C4-2B (cell line): ENCODE measurements around the gene RNU1-3.

ENCODE experiments used
- H3K27ac ChIP-seq: fragments of 450-650 bp; 2 replicates; pipeline ENCODE4 v1.5.1; 2017
- ZFX ChIP-seq: fragments of 450-650 bp; IDR thresholded peaks from 2 replicates; pipeline ENCODE4 v1.6.1; 2017
- TF ChIP-seq, protein P1 (sequence below): fragments of 450-650 bp; conservative IDR thresholded peaks from 2 replicates; pipeline ENCODE4 v1.5.1; 2017; ENCODE audit warnings: mild to moderate bottlenecking

The RNU1-3 gene

GRCh38 chr1:16621300-16621658, 45.5 kb downstream of the RNU1-3 start:
- TF ChIP-seq, protein P1, sequence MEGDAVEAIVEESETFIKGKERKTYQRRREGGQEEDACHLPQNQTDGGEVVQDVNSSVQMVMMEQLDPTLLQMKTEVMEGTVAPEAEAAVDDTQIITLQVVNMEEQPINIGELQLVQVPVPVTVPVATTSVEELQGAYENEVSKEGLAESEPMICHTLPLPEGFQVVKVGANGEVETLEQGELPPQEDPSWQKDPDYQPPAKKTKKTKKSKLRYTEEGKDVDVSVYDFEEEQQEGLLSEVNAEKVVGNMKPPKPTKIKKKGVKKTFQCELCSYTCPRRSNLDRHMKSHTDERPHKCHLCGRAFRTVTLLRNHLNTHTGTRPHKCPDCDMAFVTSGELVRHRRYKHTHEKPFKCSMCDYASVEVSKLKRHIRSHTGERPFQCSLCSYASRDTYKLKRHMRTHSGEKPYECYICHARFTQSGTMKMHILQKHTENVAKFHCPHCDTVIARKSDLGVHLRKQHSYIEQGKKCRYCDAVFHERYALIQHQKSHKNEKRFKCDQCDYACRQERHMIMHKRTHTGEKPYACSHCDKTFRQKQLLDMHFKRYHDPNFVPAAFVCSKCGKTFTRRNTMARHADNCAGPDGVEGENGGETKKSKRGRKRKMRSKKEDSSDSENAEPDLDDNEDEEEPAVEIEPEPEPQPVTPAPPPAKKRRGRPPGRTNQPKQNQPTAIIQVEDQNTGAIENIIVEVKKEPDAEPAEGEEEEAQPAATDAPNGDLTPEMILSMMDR = peak; percentile 80
- no peak for TF ChIP-seq ZFX
- peak overlapping the region; percentile 88 for H3K27ac ChIP-seq

DNA sequence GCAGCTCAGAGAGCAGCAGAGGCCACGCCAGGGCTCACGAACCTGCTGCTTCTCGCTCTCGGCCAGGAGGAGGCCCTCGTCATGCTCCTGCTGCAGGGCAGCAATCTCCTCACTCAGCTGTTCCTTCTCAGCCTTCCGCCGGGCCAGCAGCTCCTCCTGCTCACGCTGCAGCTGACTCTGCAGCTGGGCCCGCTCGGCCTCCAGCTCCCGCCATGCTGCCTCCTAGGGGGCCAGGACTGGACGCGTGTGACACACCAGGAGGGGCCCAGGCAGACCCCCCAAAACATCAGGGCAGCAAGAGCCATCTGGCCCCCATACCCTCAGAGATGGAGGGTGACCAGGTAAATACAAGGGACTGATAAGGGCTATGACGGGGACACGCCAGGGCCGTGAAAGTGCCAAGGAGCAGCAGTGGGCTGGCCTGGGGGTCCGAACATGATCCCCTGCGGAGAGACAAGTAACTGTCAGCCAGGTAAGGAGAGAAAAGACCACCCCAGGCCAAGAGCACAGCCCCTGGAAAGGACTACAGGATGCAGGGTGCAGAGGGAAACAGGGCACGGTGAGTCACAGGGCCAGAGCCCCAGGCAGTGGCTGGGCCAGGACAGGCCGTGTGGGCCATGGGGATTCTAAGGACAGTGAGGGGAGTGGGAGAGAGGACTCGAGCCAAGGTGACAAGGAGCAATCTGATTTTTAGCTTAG, 46.8 kb downstream of the RNU1-3 start:
- peak overlapping the region; percentile 88; the same call in 1 of the 2 replicates for H3K27ac ChIP-seq

GRCh38 chr1:16618719-16619118, 48.0 kb downstream of the RNU1-3 start:
- TF ChIP-seq ZFX = no peak
- TF ChIP-seq, protein P1 = no peak

GRCh38 chr1:16617778-16618580, 48.8 kb downstream of the RNU1-3 start:
- TF ChIP-seq ZFX = no peak
- TF ChIP-seq, protein P1 = no peak
- H3K27ac ChIP-seq = no peak overlapping the region

More at GRCh38 chr1:16618719-16619118, 48.0 kb downstream of the RNU1-3 start:
- H3K27ac ChIP-seq = no peak overlapping the region

DNA sequence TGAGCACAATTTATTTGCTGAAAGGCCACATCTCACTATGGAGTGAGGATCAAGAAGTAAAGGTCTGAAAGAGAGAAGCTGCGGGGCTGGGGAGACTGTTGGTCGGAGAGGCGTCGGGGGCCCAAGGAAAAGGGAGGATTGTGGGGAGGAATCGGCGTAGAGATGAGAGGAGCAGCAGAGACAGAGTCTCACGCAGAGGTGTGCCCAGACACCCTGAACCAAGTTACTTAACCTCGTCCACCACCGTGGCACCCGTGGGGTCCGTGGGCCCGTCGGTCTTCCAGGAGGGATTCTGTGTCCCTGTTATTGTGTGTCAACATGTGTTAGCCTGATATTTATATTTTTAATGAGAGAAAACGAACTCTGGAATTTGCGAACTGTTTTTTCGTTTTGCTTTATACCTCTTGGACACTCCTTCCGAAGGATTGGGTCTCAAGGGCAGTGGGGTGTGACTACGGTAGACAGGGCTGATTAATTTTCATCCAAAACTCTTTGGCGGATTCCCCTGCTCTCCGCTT, 49.6 kb downstream of the RNU1-3 start:
- TF ChIP-seq, protein P1 = no peak
- no peak for TF ChIP-seq ZFX

More for the DNA sequence above, 49.6 kb downstream of the RNU1-3 start:
- H3K27ac ChIP-seq = no peak overlapping the region
